ENCODE results near the gene KLHL25. TPM values are rescaled to one million over a fixed set of nuclear protein-coding genes. Genes with fewer than 3 reads are reported as not detected.

KLHL25 gene
- polyA plus RNA-seq, 2 of the 4 experiments (the other 2 are of a cell fraction) = 3.2 to 6.1 TPM

DNA sequence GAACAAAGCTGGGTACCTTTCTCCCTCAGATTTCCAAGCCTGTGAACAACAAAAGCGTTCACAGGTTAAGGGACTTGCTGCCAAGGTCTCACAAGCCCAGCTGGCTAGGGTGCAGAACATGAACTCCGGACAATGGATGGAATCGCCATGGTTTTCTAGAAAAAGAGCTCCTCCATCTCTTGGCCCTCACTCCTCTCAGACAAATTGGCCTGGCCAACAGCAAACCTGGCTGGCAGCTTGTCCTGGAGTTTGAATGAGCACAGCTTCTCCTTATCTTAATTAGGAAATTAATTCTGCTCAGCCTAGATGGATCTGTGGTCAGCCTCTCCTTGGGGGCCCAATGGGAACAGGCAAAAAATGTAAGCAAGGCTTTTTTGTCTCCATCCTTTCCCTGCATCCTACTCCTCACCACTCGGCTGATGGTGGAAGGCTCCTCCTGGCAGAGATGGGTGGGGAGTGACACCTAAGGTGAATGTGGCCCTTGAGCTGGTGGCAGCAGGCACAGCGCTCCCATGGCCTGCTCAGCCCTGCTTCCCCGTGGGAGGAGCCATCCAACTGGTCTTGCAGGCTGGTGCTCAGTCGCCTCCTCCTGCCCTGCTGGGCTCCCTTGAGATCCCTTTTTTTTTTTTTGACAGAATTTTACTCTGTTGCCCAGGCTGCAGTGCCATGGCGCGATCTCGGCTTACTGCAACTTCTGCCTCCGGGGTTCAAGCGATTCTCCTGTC lies 5.8 kb downstream of the KLHL25 start (continued):
- TF ChIP-seq FOSL2 (IDR thresholded peaks at IDR 0.05) (no peak), FOSL2 (CRISPR knock-in tag; IDR thresholded peaks at IDR 0.05) (no peak), ZFP36 (IDR thresholded peaks at IDR 0.05; ENCODE audit: borderline replicate concordance, partially characterized antibody) (no peak)

DNA sequence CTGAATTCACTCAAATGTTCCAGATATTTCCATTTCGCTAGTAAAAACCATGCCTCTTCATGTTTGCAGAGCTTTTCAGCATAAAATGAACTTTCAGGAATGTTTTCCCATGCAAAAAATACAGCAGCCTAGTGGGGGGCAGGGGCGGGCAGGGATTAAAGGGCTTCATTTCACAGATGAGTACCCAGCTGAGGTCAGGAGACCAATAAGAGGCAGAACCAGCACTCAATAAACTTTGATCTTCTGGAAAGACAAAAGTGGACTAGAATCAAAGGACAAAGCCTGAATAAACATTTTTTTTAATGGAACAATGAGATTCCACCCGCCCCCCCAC lies 8.0 kb downstream of the KLHL25 start:
- peaks cover 19% of the 10 kb centered on the region for H3K4me1 ChIP-seq
- 66% methylated on average over 3 of the region's 3 CpGs for WGBS (ENCODE audit: missing lambda C conversion rate)
- DNase-seq (ENCODE audit: low read depth in 1 of 2, low spot score in 1 of 2) (no peak), FAIRE-seq (no peak), ATAC-seq (no peak)
- POLR2A ChIA-PET = interaction anchor here (1.1 to 1.3 kb wide), 2 partner anchors 8 to 9 kb away, joined by 4 read pairs; partner anchors contain the start of gene KLHL25
- H3K9me3 ChIP-seq = no peaks in the 10 kb centered on the region
- TF ChIP-seq MYC (IDR thresholded peaks at IDR 0.05; ENCODE audit: borderline replicate concordance, low read length) = no peak
- TF ChIP-seq, protein P1, sequence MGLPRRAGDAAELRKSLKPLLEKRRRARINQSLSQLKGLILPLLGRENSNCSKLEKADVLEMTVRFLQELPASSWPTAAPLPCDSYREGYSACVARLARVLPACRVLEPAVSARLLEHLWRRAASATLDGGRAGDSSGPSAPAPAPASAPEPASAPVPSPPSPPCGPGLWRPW (IDR thresholded peaks at IDR 0.05) = no peak
- no peak for TF ChIP-seq RAD21 (conservative IDR thresholded peaks at IDR 0.05 in 1 of 2, IDR thresholded peaks at IDR 0.05 in 1 of 2)
- TF ChIP-seq, protein P2, sequence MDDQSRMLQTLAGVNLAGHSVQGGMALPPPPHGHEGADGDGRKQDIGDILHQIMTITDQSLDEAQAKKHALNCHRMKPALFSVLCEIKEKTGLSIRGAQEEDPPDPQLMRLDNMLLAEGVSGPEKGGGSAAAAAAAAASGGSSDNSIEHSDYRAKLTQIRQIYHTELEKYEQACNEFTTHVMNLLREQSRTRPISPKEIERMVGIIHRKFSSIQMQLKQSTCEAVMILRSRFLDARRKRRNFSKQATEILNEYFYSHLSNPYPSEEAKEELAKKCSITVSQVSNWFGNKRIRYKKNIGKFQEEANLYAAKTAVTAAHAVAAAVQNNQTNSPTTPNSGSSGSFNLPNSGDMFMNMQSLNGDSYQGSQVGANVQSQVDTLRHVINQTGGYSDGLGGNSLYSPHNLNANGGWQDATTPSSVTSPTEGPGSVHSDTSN (IDR thresholded peaks at IDR 0.05) = no peak
- no peak for TF ChIP-seq JUNB (IDR thresholded peaks at IDR 0.05)
- TF ChIP-seq, protein P3, sequence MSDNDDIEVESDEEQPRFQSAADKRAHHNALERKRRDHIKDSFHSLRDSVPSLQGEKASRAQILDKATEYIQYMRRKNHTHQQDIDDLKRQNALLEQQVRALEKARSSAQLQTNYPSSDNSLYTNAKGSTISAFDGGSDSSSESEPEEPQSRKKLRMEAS (IDR thresholded peaks at IDR 0.05) = no peak
- TF ChIP-seq ZC3H11A (IDR thresholded peaks at IDR 0.05) = no peak
- TF ChIP-seq, protein P4, sequence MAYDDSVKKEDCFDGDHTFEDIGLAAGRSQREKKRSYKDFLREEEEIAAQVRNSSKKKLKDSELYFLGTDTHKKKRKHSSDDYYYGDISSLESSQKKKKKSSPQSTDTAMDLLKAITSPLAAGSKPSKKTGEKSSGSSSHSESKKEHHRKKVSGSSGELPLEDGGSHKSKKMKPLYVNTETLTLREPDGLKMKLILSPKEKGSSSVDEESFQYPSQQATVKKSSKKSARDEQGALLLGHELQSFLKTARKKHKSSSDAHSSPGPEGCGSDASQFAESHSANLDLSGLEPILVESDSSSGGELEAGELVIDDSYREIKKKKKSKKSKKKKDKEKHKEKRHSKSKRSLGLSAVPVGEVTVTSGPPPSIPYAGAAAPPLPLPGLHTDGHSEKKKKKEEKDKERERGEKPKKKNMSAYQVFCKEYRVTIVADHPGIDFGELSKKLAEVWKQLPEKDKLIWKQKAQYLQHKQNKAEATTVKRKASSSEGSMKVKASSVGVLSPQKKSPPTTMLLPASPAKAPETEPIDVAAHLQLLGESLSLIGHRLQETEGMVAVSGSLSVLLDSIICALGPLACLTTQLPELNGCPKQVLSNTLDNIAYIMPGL (CRISPR knock-in tag; IDR thresholded peaks at IDR 0.05; ENCODE audit: borderline replicate concordance) = no peak
- TF ChIP-seq, protein P5, sequence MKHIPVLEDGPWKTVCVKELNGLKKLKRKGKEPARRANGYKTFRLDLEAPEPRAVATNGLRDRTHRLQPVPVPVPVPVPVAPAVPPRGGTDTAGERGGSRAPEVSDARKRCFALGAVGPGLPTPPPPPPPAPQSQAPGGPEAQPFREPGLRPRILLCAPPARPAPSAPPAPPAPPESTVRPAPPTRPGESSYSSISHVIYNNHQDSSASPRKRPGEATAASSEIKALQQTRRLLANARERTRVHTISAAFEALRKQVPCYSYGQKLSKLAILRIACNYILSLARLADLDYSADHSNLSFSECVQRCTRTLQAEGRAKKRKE (CRISPR knock-in tag; IDR thresholded peaks at IDR 0.05; ENCODE audit: low read depth) = no peak
- TF ChIP-seq NR3C1 (IDR thresholded peaks at IDR 0.05) = no peak
- TF ChIP-seq TFCP2L1 (CRISPR knock-in tag; IDR thresholded peaks at IDR 0.05) = no peak
- TF ChIP-seq RFX5 (IDR thresholded peaks at IDR 0.05) = no peak
- no peak for TF ChIP-seq ZSCAN20 (CRISPR knock-in tag; IDR thresholded peaks at IDR 0.05)
- no peak for TF ChIP-seq EHMT2 (IDR thresholded peaks at IDR 0.05; ENCODE audit: low read depth)
- TF ChIP-seq EHF (CRISPR knock-in tag; IDR thresholded peaks at IDR 0.05) = no peak
- H3K4me3 ChIP-seq = no peak overlapping the region
- CTCF ChIA-PET = interaction anchor here (1.1 to 7.1 kb wide), 4 partner anchors 9 to 54 kb away, joined by 3 to 43 read pairs (median 14); no protein-coding TSS in a partner anchor
- H3K4me2 ChIP-seq = peak overlapping the region; percentile 65
- H3K27ac ChIP-seq = peak overlapping the region; percentile 41 to 76; a peak in 5 of 6 replicates

Data from A549 (cell line).